K562 (cell line): ENCODE data around the gene IMPA2. TPM values are rescaled to one million over a fixed set of nuclear protein-coding genes. Genes with fewer than 3 reads are reported as not detected.

Experiments used
- polyA plus RNA-seq, 8 experiments: library from polyadenylated mRNA; depleted of rRNA in 4 of 8; stranded (reverse) in 5 of 8; unstranded in 3 of 8; fragments of >200 nt; fragmentation: Nextera tagmentation in 2 of 8; fragmentation: Illumina TruSeq in 1 of 8; extraction: Ambion mirVana in 2 of 8; extraction: Trizol in 1 of 8; gene quantifications; 2 replicates each; pipeline versions ENCODE4 v1.2.1 to v1.2.3, GENCODE V29; 2011 to 2014; ENCODE audit warnings: inconsistent platforms in 1 of 8, missing spikeins in 1 of 8
- total RNA-seq, 7 experiments: library from RNA; depleted of rRNA in 6 of 7; stranded (reverse); fragments of >200 nt in 6 of 7; fragmentation: Illumina TruSeq in 2 of 7; extraction: Trizol in 2 of 7; gene quantifications; 2 replicates each; pipeline versions ENCODE4 v1.2.1 to v1.2.3, GENCODE V29; 2011 to 2021; ENCODE audit warnings: low replicate concordance in 1 of 7
- TF ChIP-seq, protein P1 (sequence below), 2 experiments: fragments of 450-650 bp; formaldehyde crosslinking in 1 of 2; IDR thresholded peaks; 2 replicates each; pipeline versions ENCODE4 v1.4.0 to v1.6.1; 2014 to 2020; ENCODE audit warnings: mild to moderate bottlenecking in 2 of 2, borderline replicate concordance in 1 of 2, low read depth in 1 of 2

The IMPA2 gene
- total and polyA plus RNA-seq, 9 of the 15 experiments (the other 6 are each of a cell fraction or from before 2014, with no cell fraction given): 0.62 to 11.3 (median 5.7) TPM

DNA sequence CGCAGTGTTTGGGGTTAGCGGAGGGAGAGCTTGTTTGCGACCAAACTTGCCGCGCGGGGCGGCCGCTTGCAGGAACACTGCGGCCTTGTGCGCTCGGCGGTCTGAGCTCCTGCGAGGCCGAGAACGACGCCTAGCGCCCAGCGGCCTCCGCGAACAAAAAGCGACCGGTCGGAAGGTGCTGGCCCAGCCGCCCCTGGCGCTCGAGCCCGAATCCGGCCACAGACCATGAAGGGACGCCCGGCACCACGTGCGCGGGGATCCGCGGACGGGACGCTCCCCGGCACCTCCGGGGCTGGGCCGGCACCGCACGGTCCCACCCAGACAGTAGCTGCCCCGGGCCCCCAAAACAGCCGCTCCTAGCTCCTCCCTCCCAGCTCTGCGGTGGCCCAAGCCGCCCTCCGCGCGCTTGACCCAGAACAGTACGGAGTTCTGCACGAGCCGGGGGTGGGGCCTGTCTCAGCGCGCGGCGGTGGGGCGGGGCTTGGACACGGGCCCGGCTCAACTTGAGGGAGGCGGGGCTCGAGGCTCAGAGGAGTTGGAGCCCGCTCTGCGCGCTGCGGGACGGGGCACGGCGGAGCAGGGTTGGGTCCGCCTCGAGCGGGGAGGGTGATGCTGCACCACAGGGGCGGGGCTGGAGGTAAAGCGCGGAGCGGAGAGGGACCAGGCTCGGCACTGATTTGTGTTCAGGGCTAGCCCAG is 664 bp upstream of the IMPA2 start (continued):
- TF ChIP-seq, protein P1, sequence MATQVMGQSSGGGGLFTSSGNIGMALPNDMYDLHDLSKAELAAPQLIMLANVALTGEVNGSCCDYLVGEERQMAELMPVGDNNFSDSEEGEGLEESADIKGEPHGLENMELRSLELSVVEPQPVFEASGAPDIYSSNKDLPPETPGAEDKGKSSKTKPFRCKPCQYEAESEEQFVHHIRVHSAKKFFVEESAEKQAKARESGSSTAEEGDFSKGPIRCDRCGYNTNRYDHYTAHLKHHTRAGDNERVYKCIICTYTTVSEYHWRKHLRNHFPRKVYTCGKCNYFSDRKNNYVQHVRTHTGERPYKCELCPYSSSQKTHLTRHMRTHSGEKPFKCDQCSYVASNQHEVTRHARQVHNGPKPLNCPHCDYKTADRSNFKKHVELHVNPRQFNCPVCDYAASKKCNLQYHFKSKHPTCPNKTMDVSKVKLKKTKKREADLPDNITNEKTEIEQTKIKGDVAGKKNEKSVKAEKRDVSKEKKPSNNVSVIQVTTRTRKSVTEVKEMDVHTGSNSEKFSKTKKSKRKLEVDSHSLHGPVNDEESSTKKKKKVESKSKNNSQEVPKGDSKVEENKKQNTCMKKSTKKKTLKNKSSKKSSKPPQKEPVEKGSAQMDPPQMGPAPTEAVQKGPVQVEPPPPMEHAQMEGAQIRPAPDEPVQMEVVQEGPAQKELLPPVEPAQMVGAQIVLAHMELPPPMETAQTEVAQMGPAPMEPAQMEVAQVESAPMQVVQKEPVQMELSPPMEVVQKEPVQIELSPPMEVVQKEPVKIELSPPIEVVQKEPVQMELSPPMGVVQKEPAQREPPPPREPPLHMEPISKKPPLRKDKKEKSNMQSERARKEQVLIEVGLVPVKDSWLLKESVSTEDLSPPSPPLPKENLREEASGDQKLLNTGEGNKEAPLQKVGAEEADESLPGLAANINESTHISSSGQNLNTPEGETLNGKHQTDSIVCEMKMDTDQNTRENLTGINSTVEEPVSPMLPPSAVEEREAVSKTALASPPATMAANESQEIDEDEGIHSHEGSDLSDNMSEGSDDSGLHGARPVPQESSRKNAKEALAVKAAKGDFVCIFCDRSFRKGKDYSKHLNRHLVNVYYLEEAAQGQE (IDR thresholded peaks at IDR 0.05; ENCODE audit: borderline replicate concordance): peak; percentile 47; the same call in 1 of the 2 replicates
- TF ChIP-seq, protein P1 (CRISPR knock-in tag; IDR thresholded peaks at IDR 0.05; ENCODE audit: low read depth): 0 out of 2 replicates have a peak, but pooled peaks have one; percentile 42
